ENCODE results near the gene EXOC7. TPM values are rescaled to one million over a fixed set of nuclear protein-coding genes. Genes with fewer than 3 reads are reported as not detected.

The EXOC7 gene
- polyA plus RNA-seq, 3 donors, result 30.7 to 86.5 (median 42.4) TPM

GRCh38 chr17:76121932-76122430 is 18.4 kb upstream of the EXOC7 start:
- Histone ChIP-seq H3K4me1 (ENCODE audit: control insufficient read depth in 1 of 2, insufficient read depth in 2 of 2, low read length in 2 of 2) (peaks cover 10 to 20% of the 10 kb centered on the region in 2 donors), H4K20me1 (ENCODE audit: insufficient read depth, low read length) (no peaks in the 10 kb centered on the region), H3K79me2 (ENCODE audit: insufficient read depth, low read length) (no peaks in the 10 kb centered on the region), H3K9me3 (replicated peaks in 1 of 2; ENCODE audit: control insufficient read depth in 1 of 2, insufficient read depth in 1 of 2, low read length in 2 of 2) (no peaks in the 10 kb centered on the region), H3K4me2 (replicated peaks; ENCODE audit: extremely low read depth, low read length, poor library complexity, severe bottlenecking) (peak overlapping the region; percentile 83), H3K4me3 (replicated peaks in 1 of 3; ENCODE audit: low read depth in 2 of 3, low read length in 3 of 3) (peak overlapping the region; percentile 18 to 73 (median 21)), H2AFZ (ENCODE audit: insufficient read depth, low read depth, low read length, poor library complexity, severe bottlenecking) (peak overlapping the region; percentile 82), H3K9ac (ENCODE audit: insufficient read depth, low read length, poor library complexity, severe bottlenecking) (peak overlapping the region; percentile 63), H3K36me3 (replicated peaks in 1 of 2; ENCODE audit: control insufficient read depth in 1 of 2, insufficient read depth in 2 of 2, low read length in 2 of 2) (no peaks in the 10 kb centered on the region), H3K27ac (ENCODE audit: low read depth in 1 of 2, low read length in 2 of 2) (no peak overlapping the region), H3K27me3 (ENCODE audit: control insufficient read depth in 2 of 2, insufficient read depth in 2 of 2, low read length in 2 of 2) (no peaks in the 10 kb centered on the region)
- 11% methylated on average over 42 of the region's 42 CpGs for WGBS (ENCODE audit: insufficient coverage)
- peak overlapping the region; percentile 9 to 53 for H3K4me3 Mint-ChIP-seq
- peaks cover 11% of the 10 kb centered on the region for H3K4me1 Mint-ChIP-seq
- DNase-seq, result no peak
- H3K36me3 Mint-ChIP-seq, result no peaks in the 10 kb centered on the region
- H3K9me3 Mint-ChIP-seq, result peaks cover 0 to 9% (median 2%) of the 10 kb centered on the region in 7 donors
- intact Hi-C loops (cut with micrococcal nuclease), result loop anchor here (1.0 to 10.0 kb wide), 6 partner anchors 55 to 283 kb away; no protein-coding TSS in a partner anchor
- no peak for TF ChIP-seq CTCF (IDR thresholded peaks at IDR 0.05)
- peak overlapping the region in 1 of 7 donors; percentile 75 for H3K27ac Mint-ChIP-seq
- H3K27me3 Mint-ChIP-seq (ENCODE audit: low read depth in 3 of 3), result peaks cover 8 to 27% (median 16%) of the 10 kb centered on the region in 3 donors

GRCh38 chr17:76120658-76121008 is 17.0 kb upstream of the EXOC7 start:
- peaks cover 8 to 25% (median 16%) of the 10 kb centered on the region in 3 donors for H3K27me3 Mint-ChIP-seq (ENCODE audit: low read depth in 3 of 3)
- Histone ChIP-seq H3K4me3 (replicated peaks in 1 of 3; ENCODE audit: low read depth in 2 of 3, low read length in 3 of 3) (no peak overlapping the region), H3K27ac (ENCODE audit: low read depth in 1 of 2, low read length in 2 of 2) (no peak overlapping the region), H3K36me3 (replicated peaks in 1 of 2; ENCODE audit: control insufficient read depth in 1 of 2, insufficient read depth in 2 of 2, low read length in 2 of 2) (no peaks in the 10 kb centered on the region), H4K20me1 (ENCODE audit: insufficient read depth, low read length) (no peaks in the 10 kb centered on the region), H3K9me3 (replicated peaks in 1 of 2; ENCODE audit: control insufficient read depth in 1 of 2, insufficient read depth in 1 of 2, low read length in 2 of 2) (no peaks in the 10 kb centered on the region), H3K9ac (ENCODE audit: insufficient read depth, low read length, poor library complexity, severe bottlenecking) (no peak overlapping the region), H2AFZ (ENCODE audit: insufficient read depth, low read depth, low read length, poor library complexity, severe bottlenecking) (peak overlapping the region; percentile 82), H3K79me2 (ENCODE audit: insufficient read depth, low read length) (no peaks in the 10 kb centered on the region), H3K4me1 (ENCODE audit: control insufficient read depth in 1 of 2, insufficient read depth in 2 of 2, low read length in 2 of 2) (peaks cover 10 to 20% of the 10 kb centered on the region in 2 donors), H3K27me3 (ENCODE audit: control insufficient read depth in 2 of 2, insufficient read depth in 2 of 2, low read length in 2 of 2) (no peaks in the 10 kb centered on the region), H3K4me2 (replicated peaks; ENCODE audit: extremely low read depth, low read length, poor library complexity, severe bottlenecking) (no peak overlapping the region)
- DNase-seq, result no peak
- H3K4me1 Mint-ChIP-seq, result peaks cover 11% of the 10 kb centered on the region
- no peaks in the 10 kb centered on the region for H3K36me3 Mint-ChIP-seq
- no peak overlapping the region for H3K27ac Mint-ChIP-seq
- no peak for TF ChIP-seq CTCF (IDR thresholded peaks at IDR 0.05)
- peaks cover 0 to 9% (median 2%) of the 10 kb centered on the region in 7 donors for H3K9me3 Mint-ChIP-seq
- H3K4me3 Mint-ChIP-seq, result no peak overlapping the region
- 95% methylated on average over 5 of the region's 5 CpGs for WGBS (ENCODE audit: insufficient coverage)
- intact Hi-C loops (cut with micrococcal nuclease), result loop anchor here (2.0 to 10.0 kb wide), 5 partner anchors 57 to 284 kb away; no protein-coding TSS in a partner anchor
